GM12875 (cell line): ENCODE data around the gene FAM171A1.

Source experiments
- H3K4me3 ChIP-seq: one replicate; pipeline ENCODE4 v1.5.1; 2011; ENCODE audit warnings: low read depth, low read length, control low read depth
- CTCF ChIP-seq: IDR thresholded peaks from 2 replicates; pipeline ENCODE4 v1.5.1; 2011; ENCODE audit warnings: low read depth, mild to moderate bottlenecking, control low read depth, inconsistent platforms, low read length, moderate library complexity, borderline replicate concordance; ENCODE audit not compliant: insufficient read depth

FAM171A1 gene

DNA sequence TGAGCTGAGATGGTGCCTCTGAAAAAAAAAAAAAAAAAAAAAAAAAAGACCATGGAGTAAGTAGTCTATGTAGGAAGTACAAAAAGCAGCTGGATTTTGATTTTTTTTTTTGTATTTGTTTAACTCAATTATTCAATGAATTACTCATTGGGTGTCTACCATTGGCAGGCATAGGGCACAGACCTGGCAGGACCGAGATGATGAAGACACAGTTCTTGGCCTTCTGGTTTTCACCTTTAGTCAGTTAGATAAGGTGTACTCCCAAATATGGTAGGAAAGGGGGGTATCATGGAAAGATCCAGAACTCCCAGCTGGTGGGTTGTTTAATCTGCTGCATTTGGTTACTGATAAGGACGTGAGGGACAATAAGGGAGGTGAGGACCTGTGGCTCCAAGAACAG lies 105.5 kb downstream of the FAM171A1 start:
- H3K4me3 ChIP-seq = no peak overlapping the region
- TF ChIP-seq CTCF = no peak

DNA sequence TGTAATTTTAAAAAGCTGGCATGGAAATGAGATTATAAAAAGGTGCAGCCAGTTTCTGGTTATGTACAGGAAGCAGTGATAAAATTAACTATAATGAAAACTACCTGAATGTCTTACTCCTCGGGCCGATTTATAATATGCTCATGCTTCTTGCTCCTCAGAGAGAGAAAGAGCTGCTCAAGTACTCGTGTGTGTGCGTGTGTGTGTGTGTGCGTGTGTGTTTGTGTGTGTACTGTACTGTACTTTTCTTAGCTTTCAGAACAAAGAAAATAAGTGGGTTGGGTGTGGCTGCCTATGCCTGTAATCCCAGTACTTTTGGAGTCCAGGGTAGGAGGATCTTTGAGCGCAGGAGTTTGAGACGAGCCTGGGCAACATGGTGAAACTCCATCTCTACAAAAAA lies 106.0 kb downstream of the FAM171A1 start:
- no peak for TF ChIP-seq CTCF
- no peak overlapping the region for H3K4me3 ChIP-seq

DNA sequence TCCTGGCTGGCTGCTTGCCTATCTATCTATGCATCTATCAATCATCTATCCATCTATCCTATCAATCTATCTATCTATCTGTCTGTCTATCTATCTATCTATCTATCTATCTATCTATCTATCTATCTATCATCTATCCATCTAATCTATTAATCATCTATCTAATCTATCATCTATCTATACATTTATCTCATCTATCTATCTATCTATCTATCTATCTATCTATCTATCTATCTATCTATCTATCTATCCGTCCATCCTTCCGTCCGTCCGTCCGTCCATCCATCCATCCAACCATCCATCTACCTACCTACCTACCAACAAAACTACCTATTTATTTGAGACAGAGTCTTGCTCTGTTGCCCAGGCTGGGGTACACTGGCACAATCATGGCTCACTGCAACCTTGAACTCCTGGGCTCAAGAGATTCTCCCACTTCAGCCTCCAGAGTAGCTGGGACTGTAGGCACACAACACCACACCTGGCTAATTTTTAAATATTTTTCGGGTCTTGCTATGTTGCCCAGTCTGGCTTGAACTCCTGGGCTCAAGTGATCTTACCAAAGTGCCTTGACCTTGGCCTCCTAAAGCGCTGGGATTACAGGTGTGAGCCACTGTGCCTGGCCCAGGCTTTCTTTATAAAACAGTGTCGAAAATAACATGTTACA lies 107.3 kb downstream of the FAM171A1 start:
- no peak overlapping the region for H3K4me3 ChIP-seq
- TF ChIP-seq CTCF = no peak

DNA sequence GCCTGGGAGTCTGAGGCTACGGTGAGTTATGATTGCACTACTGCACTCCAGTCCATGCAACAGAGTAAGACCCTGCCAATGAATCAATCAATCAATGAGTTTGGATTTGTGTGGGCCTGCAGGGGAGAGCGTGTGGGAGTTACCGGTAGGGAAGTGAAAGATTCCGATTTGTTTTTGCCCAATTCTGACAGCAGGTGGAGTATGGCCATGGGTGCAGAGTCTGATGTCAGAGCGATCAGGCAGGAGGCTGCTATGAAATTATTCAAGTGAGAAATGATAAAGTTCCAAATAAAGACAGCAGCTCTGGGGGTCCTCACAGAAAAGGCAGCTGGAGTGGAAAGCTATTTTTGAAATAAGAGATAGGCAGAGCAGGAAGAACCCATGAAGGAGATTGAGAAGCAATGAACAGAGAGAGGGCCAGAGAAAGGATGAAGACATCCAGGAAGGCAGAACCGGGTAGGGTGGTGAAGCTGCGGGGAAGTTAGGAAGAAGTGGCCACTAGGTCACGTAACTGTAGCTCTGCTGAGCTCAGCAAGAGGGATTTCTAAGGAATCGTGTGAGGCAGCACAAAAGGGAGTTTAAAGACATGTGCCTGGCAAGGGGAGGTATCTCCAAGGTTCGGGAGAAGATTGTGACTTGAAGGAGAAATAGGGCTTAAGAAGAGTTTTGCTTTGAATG lies 108.9 kb downstream of the FAM171A1 start:
- TF ChIP-seq CTCF = no peak

GRCh38 chr10:15259136-15259535 lies 112.0 kb downstream of the FAM171A1 start:
- TF ChIP-seq CTCF = no peak

More for the DNA sequence above, 108.9 kb downstream of the FAM171A1 start:
- no peak overlapping the region for H3K4me3 ChIP-seq

GRCh38 chr10:15258255-15258654 lies 112.8 kb downstream of the FAM171A1 start:
- no peak for TF ChIP-seq CTCF
- no peak overlapping the region for H3K4me3 ChIP-seq

More at GRCh38 chr10:15259136-15259535, 112.0 kb downstream of the FAM171A1 start:
- H3K4me3 ChIP-seq = no peak overlapping the region

GRCh38 chr10:15255961-15256360 lies 115.1 kb downstream of the FAM171A1 start:
- no peak for TF ChIP-seq CTCF
- H3K4me3 ChIP-seq = no peak overlapping the region
